Smooth muscle cell (in vitro differentiated cells): ENCODE measurements around the gene PRR19. TPM values are rescaled to one million over a fixed set of nuclear protein-coding genes. Genes with fewer than 3 reads are reported as not detected.

Experiments
- DNase-seq: peaks from one replicate; lab custom pipeline; 2025; ENCODE audit not compliant: unreplicated experiment; lab: John Stamatoyannopoulos, UW
- H2AFZ ChIP-seq: fragments of 200-600 bp; sonication (generic); 2 replicates; pipeline ENCODE4 v1.6.0; 2016; ENCODE audit warnings: antibody characterized with exemption, low read depth, mild to moderate bottlenecking
- H3F3A ChIP-seq: fragments of 200-600 bp; sonication (generic); 2 replicates; pipeline ENCODE4 v1.6.0; 2017; ENCODE audit warnings: antibody characterized with exemption, low read depth
- H3K27ac ChIP-seq: fragments of 200-600 bp; sonication (generic); 2 replicates; pipeline ENCODE4 v1.5.1; 2016; ENCODE audit warnings: low read depth, mild to moderate bottlenecking
- H3K27me3 ChIP-seq: fragments of 200-600 bp; sonication (generic); 2 replicates; pipeline ENCODE4 v1.6.1; 2016; ENCODE audit warnings: low read depth, mild to moderate bottlenecking
- H3K36me3 ChIP-seq: fragments of 200-600 bp; sonication (generic); 2 replicates; pipeline ENCODE4 v1.5.1; 2016; ENCODE audit warnings: low read depth
- H3K4me1 ChIP-seq: fragments of 200-600 bp; sonication (generic); 2 replicates; pipeline ENCODE4 v1.5.1; 2016; ENCODE audit warnings: low read depth
- H3K4me2 ChIP-seq: fragments of 200-600 bp; sonication (generic); 2 replicates; pipeline ENCODE4 v1.6.0; 2016; ENCODE audit warnings: mild to moderate bottlenecking
- H3K4me3 ChIP-seq: fragments of 200-600 bp; sonication (generic); 2 replicates; pipeline ENCODE4 v1.5.1; 2016; ENCODE audit warnings: mild to moderate bottlenecking
- H3K79me2 ChIP-seq: fragments of 200-600 bp; sonication (generic); 2 replicates; pipeline ENCODE4 v1.6.0; 2016; ENCODE audit warnings: low read depth, mild to moderate bottlenecking
- H3K9ac ChIP-seq: fragments of 200-600 bp; sonication (generic); 2 replicates; pipeline ENCODE4 v1.6.0; 2016; ENCODE audit warnings: low read depth
- H3K9me3 ChIP-seq: fragments of 200-600 bp; sonication (generic); replicated peaks from 2 replicates; pipeline ENCODE4 v1.5.1; 2016; ENCODE audit warnings: low read depth
- H4K20me1 ChIP-seq: fragments of 200-600 bp; sonication (generic); 2 replicates; pipeline ENCODE4 v1.6.0; 2016; ENCODE audit warnings: low read depth
- WGBS: methylation state at CpG from one replicate; pipeline ENCODE4 v1.1.7; 2016; ENCODE audit warnings: low lambda C conversion rate; 5-methylcytosine and 5-hydroxymethylcytosine counted together
- polyA plus RNA-seq: library from polyadenylated mRNA; unstranded; fragments of >200 nt; fragmentation: Nextera tagmentation; extraction: Ambion mirVana; gene quantifications from 2 replicates; pipeline ENCODE4 v1.2.1, GENCODE V29; 2016
- total RNA-seq: library from RNA; depleted of rRNA; stranded (reverse); fragments of >200 nt; gene quantifications from 2 replicates; pipeline ENCODE4 v1.2.3, GENCODE V29; 2014
- TF ChIP-seq, protein P1 (sequence below): fragments of 200-600 bp; sonication (generic); IDR thresholded peaks from 2 replicates; pipeline ENCODE4 v1.5.1; 2017; ENCODE audit warnings: borderline replicate concordance, mild to moderate bottlenecking, antibody characterized with exemption; ENCODE audit not compliant: insufficient read depth, poor library complexity, severe bottlenecking

PRR19 gene
- total and polyA plus RNA-seq, 2 experiments from 2014 or later, result 0.45 to 0.73 TPM

DNA sequence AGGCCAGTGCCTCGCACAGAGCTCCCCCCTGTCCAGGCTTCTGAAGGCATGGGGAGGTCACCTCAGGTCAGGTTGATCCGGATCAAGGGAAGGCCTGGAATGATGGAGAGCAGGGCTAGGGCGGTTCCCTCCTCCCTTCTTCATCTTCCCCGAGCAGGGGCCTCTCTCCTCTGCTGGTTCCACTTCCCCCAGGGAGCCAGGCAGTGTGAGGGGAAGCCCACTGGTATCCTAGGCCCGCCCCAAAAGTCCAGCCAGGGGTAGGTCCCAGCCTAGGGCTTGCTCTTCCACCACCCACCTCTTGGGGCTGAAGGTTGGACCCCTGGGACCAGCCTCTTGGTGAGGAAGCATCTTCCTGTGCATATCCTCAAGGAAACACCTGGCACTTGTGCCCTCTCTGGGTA is 16.4 kb upstream of the PRR19 start:
- no peak overlapping the region for H3K9ac ChIP-seq
- no peak overlapping the region for H2AFZ ChIP-seq
- H3K36me3 ChIP-seq, result no peaks in the 10 kb centered on the region
- H3K79me2 ChIP-seq, result peaks cover 12% of the 10 kb centered on the region
- no peak overlapping the region for H3K27ac ChIP-seq
- no peaks in the 10 kb centered on the region for H3K9me3 ChIP-seq
- TF ChIP-seq, protein P1, sequence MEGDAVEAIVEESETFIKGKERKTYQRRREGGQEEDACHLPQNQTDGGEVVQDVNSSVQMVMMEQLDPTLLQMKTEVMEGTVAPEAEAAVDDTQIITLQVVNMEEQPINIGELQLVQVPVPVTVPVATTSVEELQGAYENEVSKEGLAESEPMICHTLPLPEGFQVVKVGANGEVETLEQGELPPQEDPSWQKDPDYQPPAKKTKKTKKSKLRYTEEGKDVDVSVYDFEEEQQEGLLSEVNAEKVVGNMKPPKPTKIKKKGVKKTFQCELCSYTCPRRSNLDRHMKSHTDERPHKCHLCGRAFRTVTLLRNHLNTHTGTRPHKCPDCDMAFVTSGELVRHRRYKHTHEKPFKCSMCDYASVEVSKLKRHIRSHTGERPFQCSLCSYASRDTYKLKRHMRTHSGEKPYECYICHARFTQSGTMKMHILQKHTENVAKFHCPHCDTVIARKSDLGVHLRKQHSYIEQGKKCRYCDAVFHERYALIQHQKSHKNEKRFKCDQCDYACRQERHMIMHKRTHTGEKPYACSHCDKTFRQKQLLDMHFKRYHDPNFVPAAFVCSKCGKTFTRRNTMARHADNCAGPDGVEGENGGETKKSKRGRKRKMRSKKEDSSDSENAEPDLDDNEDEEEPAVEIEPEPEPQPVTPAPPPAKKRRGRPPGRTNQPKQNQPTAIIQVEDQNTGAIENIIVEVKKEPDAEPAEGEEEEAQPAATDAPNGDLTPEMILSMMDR, result no peak
- peaks cover 30% of the 10 kb centered on the region for H3K4me1 ChIP-seq
- peaks cover 55% of the 10 kb centered on the region for H4K20me1 ChIP-seq
- WGBS, result 63% methylated on average over 5 of the region's 5 CpGs
- peak overlapping the region; percentile 71 for H3K4me3 ChIP-seq
- DNase-seq, result no peak
- H3K4me2 ChIP-seq, result peak overlapping the region; percentile 100
- no peaks in the 10 kb centered on the region for H3K27me3 ChIP-seq
- peaks cover 19% of the 10 kb centered on the region for H3F3A ChIP-seq

DNA sequence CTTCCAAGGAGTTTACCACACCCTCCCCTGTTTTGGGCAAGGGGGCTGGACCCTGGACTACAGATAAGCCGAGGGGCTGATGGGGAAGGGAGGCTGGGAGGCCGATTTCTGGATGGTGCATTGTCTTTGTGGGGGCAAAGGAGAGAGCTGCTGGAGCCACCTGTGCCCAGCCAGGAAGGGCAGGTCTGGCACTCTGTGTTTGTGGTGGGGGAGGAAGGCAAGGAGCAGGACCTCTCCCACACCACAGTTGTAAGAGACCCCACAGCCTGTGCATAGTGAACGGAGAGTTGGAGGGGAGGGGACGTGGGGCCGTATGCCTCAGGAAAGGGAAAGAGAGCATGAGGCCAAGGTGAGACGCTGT is 16.0 kb upstream of the PRR19 start:
- Histone ChIP-seq H3K9ac (no peak overlapping the region), H3K36me3 (no peaks in the 10 kb centered on the region), H3K79me2 (peaks cover 12% of the 10 kb centered on the region), H3F3A (peaks cover 19% of the 10 kb centered on the region), H3K4me1 (peaks cover 29% of the 10 kb centered on the region), H3K27me3 (no peaks in the 10 kb centered on the region), H3K4me3 (no peak overlapping the region), H4K20me1 (peaks cover 57% of the 10 kb centered on the region), H3K27ac (no peak overlapping the region), H3K4me2 (no peak overlapping the region), H2AFZ (no peak overlapping the region), H3K9me3 (no peaks in the 10 kb centered on the region)
- TF ChIP-seq, protein P1, result no peak
- DNase-seq, result no peak
- 90% methylated on average over 6 of the region's 6 CpGs for WGBS

DNA sequence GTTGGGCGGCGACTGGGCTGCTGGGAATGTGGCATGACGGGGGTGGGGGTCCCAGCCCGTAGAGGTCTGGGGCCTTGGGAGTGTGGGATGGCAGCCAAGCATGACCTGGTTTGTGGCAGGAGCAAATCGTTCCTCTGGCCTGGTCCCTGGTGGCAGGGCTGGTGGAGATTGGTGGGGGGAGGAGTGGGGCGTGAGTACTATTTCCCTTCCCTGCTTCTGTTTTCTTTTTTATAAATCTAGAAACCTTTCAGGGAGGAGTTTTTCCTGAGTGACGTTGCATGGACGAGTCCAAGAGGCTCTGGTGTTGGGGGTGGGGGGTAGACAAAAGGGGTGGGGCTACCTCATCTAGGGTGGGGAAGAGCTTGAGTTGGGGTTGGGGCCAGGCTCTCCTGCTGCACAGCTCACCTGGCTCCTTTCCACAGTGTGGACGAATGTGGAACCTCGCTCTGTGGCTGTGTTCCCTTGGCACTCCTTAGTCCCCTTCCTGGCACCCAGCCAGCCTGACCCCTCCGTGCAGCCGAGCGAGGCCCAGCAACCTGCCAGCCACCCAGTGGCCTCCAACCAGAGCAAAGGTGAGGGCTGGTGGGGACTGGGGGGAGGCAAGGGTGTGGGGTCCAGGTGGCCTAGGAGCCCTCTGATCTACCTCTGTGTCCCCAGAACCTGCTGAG is 15.4 kb upstream of the PRR19 start:
- Histone ChIP-seq H3K4me2 (no peak overlapping the region), H3K79me2 (peaks cover 12% of the 10 kb centered on the region), H3K9me3 (no peaks in the 10 kb centered on the region), H3K4me1 (peaks cover 24% of the 10 kb centered on the region), H4K20me1 (peaks cover 57% of the 10 kb centered on the region), H3K36me3 (no peaks in the 10 kb centered on the region), H3K27me3 (no peaks in the 10 kb centered on the region), H2AFZ (no peak overlapping the region), H3K4me3 (no peak overlapping the region), H3K9ac (no peak overlapping the region), H3F3A (peaks cover 14% of the 10 kb centered on the region), H3K27ac (no peak overlapping the region)
- TF ChIP-seq, protein P1, result no peak
- no peak for DNase-seq
- 80% methylated on average over 13 of the region's 13 CpGs for WGBS

DNA sequence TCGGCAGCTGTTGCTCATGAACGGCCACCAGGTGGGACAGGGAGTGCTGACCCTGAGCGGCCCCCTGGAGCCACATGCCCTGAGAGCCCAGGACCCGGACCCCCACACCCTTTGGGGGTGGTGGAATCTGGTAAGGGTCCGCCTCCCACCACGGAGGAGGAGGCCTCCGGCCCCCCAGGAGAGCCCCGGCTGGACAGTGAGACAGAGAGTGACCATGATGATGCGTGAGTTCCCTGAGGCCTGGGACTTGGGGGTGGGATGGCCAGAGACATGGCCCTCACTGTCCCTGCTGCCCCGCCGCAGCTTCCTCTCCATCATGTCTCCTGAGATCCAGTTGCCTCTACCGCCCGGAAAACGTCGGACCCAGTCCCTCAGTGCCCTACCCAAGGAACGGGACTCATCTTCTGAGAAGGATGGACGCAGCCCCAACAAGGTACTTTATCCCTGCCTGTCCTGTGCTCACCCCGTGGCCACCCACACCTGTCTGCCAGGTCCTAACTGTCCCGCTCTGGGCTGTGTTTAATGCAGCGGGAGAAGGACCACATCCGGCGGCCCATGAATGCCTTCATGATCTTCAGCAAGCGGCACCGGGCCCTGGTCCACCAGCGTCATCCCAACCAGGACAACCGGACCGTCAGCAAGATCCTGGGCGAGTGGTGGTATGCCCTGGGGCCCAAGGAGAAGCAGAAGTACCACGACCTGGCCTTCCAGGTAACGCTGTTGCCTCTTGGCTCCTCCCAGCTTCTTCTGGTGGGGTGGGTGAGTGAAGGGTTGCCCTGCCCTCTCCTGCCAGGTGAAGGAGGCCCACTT is 14.7 kb upstream of the PRR19 start:
- WGBS, result 97% methylated on average over 30 of the region's 30 CpGs
- peaks cover 16% of the 10 kb centered on the region for H3K4me1 ChIP-seq
- no peaks in the 10 kb centered on the region for H3K36me3 ChIP-seq
- no peak overlapping the region for H3K4me2 ChIP-seq
- H3K27me3 ChIP-seq, result no peaks in the 10 kb centered on the region
- H3K4me3 ChIP-seq, result no peak overlapping the region
- DNase-seq, result no peak
- H3K9me3 ChIP-seq, result no peaks in the 10 kb centered on the region
- H3K27ac ChIP-seq, result no peak overlapping the region
- peaks cover 8% of the 10 kb centered on the region for H3F3A ChIP-seq
- peaks cover 12% of the 10 kb centered on the region for H3K79me2 ChIP-seq
- no peak overlapping the region for H2AFZ ChIP-seq
- no peak overlapping the region for H3K9ac ChIP-seq
- peaks cover 57% of the 10 kb centered on the region for H4K20me1 ChIP-seq
- TF ChIP-seq, protein P1, result no peak
